ENCODE results near the gene MFF.
A peak's percentile ranks its signal among the peaks of the same experiment; 100 is the strongest.

Gene MFF, protein sequence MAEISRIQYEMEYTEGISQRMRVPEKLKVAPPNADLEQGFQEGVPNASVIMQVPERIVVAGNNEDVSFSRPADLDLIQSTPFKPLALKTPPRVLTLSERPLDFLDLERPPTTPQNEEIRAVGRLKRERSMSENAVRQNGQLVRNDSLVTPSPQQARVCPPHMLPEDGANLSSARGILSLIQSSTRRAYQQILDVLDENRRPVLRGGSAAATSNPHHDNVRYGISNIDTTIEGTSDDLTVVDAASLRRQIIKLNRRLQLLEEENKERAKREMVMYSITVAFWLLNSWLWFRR

GRCh38 chr2:227324995-227325838, at the start of gene MFF:
MFF (plus strand) TSS chr2:227325251; CDS start chr2:227330666, 5,415 bp downstream.
- Mint-ChIP-seq H3K4me3 (peak within 1 kb of the TSS; percentile 94), H3K27ac (peak within 1 kb of the TSS; percentile 96), H3K9me3 (no peaks in the 10 kb centered on the region), H3K36me3 (peaks cover 3% of the 10 kb centered on the region), H3K4me1 (peaks cover 51% of the 10 kb centered on the region), H3K27me3 (no peaks in the 10 kb centered on the region)

- no peak overlapping the region for H3K27ac Mint-ChIP-seq
- peaks cover 3% of the 10 kb centered on the region for H3K36me3 Mint-ChIP-seq
- peaks cover 7% of the 10 kb centered on the region for H3K9me3 Mint-ChIP-seq
- H3K4me1 Mint-ChIP-seq, result no peaks in the 10 kb centered on the region
- no peaks in the 10 kb centered on the region for H3K27me3 Mint-ChIP-seq
- no peak overlapping the region for H3K4me3 Mint-ChIP-seq
Measured at GRCh38 chr2:227280895-227281294, 44.2 kb upstream of the MFF start.

DNA sequence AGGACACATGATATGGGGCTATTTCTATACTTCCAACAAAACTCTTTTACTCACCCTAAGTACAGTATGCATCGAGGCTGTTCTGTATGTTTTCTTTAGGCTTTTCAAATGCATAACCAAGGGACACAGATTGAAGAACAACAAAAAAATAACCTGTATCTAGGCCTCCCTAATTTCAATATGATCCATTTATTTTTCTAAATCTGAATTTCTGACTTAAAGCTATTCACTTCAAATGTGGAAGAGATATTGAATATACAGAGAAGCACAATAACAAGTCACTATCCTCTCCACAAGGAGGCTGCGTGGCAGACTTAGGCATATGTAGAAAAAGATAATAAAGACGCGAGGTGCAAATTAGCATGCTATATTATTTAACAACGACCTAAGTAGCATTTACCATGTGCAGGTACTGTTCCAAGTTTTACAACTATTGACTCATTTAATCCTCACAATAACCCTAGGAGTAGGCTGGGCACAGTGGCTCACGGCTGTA, 39.3 kb upstream of the MFF start:
- peaks cover 7% of the 10 kb centered on the region for H3K9me3 Mint-ChIP-seq
- no peaks in the 10 kb centered on the region for H3K27me3 Mint-ChIP-seq
- H3K36me3 Mint-ChIP-seq, result peaks cover 4% of the 10 kb centered on the region
- H3K4me1 Mint-ChIP-seq, result no peaks in the 10 kb centered on the region
- H3K27ac Mint-ChIP-seq, result no peak overlapping the region
- no peak overlapping the region for H3K4me3 Mint-ChIP-seq

DNA sequence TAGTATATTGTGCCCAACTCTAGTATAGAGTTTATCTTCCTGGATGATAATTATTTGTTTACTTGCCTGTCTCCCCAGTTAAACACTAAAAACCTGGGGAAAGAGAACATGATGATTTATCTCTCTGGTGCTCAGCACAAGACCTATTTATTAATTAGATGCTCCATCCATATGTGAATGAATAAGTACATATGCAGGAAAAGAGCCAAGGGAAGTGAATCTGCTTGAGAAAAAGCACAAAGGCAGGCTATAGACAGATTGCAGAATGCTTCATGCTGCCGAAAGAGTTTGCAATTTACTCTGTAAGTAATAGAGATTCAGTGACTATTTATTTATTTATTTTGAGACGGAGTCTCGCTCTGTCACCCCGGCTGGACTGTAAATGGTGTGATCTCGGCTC, 37.3 kb upstream of the MFF start:
- Mint-ChIP-seq H3K4me3 (no peak overlapping the region), H3K36me3 (peaks cover 4% of the 10 kb centered on the region), H3K27ac (no peak overlapping the region), H3K9me3 (peaks cover 3% of the 10 kb centered on the region), H3K27me3 (no peaks in the 10 kb centered on the region), H3K4me1 (no peaks in the 10 kb centered on the region)

DNA sequence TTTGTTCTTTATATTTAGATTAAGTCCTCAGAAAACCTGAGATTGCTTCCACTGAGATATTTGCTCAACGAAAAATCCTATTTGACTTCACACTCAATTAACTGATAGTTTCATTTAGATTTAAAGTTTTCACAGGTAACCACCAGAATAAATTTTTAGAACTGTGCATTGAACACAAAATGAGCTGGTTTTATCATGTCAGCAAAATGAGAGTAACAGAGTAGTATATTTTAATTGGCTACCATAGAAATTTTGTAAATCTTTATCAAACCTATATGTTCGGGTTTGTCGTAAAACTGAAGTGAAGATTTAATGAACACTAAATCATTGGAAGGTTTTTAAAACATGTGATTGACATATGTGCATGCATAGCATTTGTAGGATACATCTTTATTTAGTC, 32.7 kb upstream of the MFF start:
- no peak overlapping the region for H3K27ac Mint-ChIP-seq
- no peaks in the 10 kb centered on the region for H3K27me3 Mint-ChIP-seq
- no peaks in the 10 kb centered on the region for H3K9me3 Mint-ChIP-seq
- H3K36me3 Mint-ChIP-seq, result peaks cover 2% of the 10 kb centered on the region
- H3K4me3 Mint-ChIP-seq, result no peak overlapping the region
- no peaks in the 10 kb centered on the region for H3K4me1 Mint-ChIP-seq

DNA sequence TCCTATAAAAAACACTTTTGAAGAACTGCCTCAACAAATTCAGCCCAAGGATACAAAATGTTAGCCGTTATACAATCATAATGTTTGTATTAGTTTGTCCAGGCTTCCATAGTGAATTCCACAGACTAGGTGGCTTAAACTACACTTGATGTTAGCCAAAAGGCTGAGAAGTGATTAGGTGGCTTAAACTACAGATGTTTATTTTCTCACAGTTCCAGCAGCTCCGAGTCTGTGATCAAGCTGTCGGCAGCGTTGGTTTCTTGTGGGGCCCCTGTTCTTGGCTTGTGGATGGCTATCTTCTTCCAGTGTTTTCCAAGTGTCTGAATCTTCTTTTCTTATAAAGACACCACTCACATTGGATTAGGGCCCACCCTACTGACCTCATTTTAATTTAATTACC, 31.5 kb upstream of the MFF start:
- H3K4me3 Mint-ChIP-seq, result no peak overlapping the region
- H3K4me1 Mint-ChIP-seq, result no peaks in the 10 kb centered on the region
- no peaks in the 10 kb centered on the region for H3K36me3 Mint-ChIP-seq
- H3K27ac Mint-ChIP-seq, result no peak overlapping the region
- no peaks in the 10 kb centered on the region for H3K27me3 Mint-ChIP-seq
- H3K9me3 Mint-ChIP-seq, result no peaks in the 10 kb centered on the region

- H3K4me3 Mint-ChIP-seq, result no peak overlapping the region
- H3K4me1 Mint-ChIP-seq, result no peaks in the 10 kb centered on the region
- no peak overlapping the region for H3K27ac Mint-ChIP-seq
- no peaks in the 10 kb centered on the region for H3K36me3 Mint-ChIP-seq
- H3K9me3 Mint-ChIP-seq, result no peaks in the 10 kb centered on the region
- no peaks in the 10 kb centered on the region for H3K27me3 Mint-ChIP-seq
Measured at GRCh38 chr2:227295806-227296205, 29.2 kb upstream of the MFF start.

DNA sequence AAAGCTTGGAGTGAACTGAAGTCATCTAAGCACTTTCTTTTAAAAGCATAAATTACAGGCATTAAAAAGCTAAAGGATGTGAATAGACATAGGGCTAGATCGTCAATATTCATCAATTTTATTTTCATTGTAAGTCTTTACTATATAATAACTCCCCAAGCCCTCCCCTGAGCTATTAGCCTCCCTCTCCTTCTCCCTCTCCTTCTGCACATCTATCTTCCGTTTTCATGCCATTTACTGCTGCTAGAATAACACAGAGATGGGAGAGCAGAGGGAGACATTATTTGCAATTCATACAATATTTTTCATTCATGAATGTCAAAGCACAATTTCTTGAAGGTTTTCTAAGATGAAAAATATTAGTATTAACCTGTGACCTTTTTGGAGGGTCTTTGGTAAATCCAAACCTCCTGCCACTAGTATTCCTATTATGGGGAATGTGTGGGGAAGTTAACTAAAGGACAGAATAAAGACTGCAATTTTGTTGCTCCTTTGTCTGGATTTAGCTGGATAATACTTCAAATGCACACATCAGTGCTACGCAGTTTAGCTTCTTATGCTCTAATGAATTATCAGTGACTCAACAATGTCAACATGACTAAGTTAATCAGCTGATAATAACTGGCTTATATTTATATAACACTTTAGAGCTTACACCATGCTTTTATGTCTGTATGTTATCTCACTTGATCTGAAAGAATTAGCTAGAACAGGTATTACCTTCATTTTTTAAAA, 28.2 kb upstream of the MFF start:
- Mint-ChIP-seq H3K4me3 (no peak overlapping the region), H3K9me3 (no peaks in the 10 kb centered on the region), H3K4me1 (no peaks in the 10 kb centered on the region), H3K27ac (no peak overlapping the region), H3K36me3 (peaks cover 5% of the 10 kb centered on the region), H3K27me3 (no peaks in the 10 kb centered on the region)

- no peaks in the 10 kb centered on the region for H3K27me3 Mint-ChIP-seq
- H3K27ac Mint-ChIP-seq, result no peak overlapping the region
- no peaks in the 10 kb centered on the region for H3K9me3 Mint-ChIP-seq
- H3K4me1 Mint-ChIP-seq, result no peaks in the 10 kb centered on the region
- H3K4me3 Mint-ChIP-seq, result no peak overlapping the region
- peaks cover 5% of the 10 kb centered on the region for H3K36me3 Mint-ChIP-seq
Measured at GRCh38 chr2:227301523-227301922, 23.5 kb upstream of the MFF start.

GRCh38 chr2:227308784-227309183, 16.3 kb upstream of the MFF start:
- Mint-ChIP-seq H3K27me3 (no peaks in the 10 kb centered on the region), H3K27ac (no peak overlapping the region), H3K4me1 (no peaks in the 10 kb centered on the region), H3K4me3 (no peak overlapping the region), H3K9me3 (no peaks in the 10 kb centered on the region), H3K36me3 (no peaks in the 10 kb centered on the region)

- Mint-ChIP-seq H3K4me3 (no peak overlapping the region), H3K36me3 (no peaks in the 10 kb centered on the region), H3K4me1 (no peaks in the 10 kb centered on the region), H3K27me3 (no peaks in the 10 kb centered on the region), H3K27ac (no peak overlapping the region), H3K9me3 (no peaks in the 10 kb centered on the region)
Measured at GRCh38 chr2:227310756-227311110, 14.3 kb upstream of the MFF start.

DNA sequence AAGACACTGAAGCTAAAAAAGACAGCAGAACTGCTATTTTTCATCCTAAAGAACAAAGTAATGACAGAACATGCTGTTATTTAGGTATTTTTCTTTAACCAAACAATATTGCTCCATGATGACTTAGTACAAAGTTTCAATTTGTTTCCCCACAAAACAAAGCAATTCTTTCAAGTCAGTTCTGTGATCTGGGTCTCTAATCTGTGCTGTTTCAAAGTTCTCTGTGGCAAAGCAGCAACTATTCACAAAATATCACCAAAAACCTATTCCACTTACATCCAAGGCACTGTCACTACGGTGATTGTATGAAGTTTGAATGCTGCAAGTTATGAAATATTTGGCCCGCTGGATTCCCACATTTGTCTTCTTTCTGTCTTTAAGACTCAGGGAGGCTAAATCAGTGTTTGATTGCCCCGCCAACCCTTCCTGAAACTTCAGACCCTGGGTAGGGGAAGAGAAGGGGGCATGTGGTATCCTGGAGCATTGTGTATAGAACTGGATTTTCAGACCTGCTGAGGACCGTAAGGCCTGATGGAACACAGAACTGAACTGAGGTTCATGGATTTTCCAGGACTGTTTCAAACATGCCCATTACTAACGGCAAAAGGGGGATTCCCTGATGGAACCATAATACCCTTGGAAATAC, 13.1 kb upstream of the MFF start:
- H3K27ac Mint-ChIP-seq, result no peak overlapping the region
- H3K4me1 Mint-ChIP-seq, result no peaks in the 10 kb centered on the region
- no peak overlapping the region for H3K4me3 Mint-ChIP-seq
- H3K36me3 Mint-ChIP-seq, result no peaks in the 10 kb centered on the region
- no peaks in the 10 kb centered on the region for H3K27me3 Mint-ChIP-seq
- peaks cover 2% of the 10 kb centered on the region for H3K9me3 Mint-ChIP-seq

DNA sequence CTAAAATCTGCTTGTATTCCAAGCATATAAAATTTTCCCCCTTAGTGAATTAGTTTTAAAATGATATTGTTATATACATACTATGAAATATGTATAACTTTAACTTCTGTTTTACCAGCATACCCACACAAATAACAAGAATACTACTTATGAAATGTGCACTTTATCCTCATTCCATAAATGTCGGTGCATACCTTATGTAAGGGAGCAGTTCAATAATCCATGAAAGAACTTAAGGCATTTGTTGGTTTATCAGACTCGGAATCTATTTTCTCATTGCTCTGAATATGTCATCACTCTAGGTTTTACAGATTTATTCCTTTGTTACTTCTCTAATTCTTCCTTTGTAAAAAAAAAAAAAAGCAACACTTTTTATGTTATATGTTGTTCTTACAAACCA, 12.5 kb upstream of the MFF start:
- no peaks in the 10 kb centered on the region for H3K27me3 Mint-ChIP-seq
- no peak overlapping the region for H3K4me3 Mint-ChIP-seq
- H3K36me3 Mint-ChIP-seq, result no peaks in the 10 kb centered on the region
- H3K4me1 Mint-ChIP-seq, result no peaks in the 10 kb centered on the region
- H3K9me3 Mint-ChIP-seq, result peaks cover 8% of the 10 kb centered on the region
- no peak overlapping the region for H3K27ac Mint-ChIP-seq

- Mint-ChIP-seq H3K27ac (no peak overlapping the region), H3K4me3 (no peak overlapping the region), H3K27me3 (no peaks in the 10 kb centered on the region), H3K36me3 (no peaks in the 10 kb centered on the region), H3K4me1 (no peaks in the 10 kb centered on the region), H3K9me3 (peaks cover 11% of the 10 kb centered on the region)
Measured at GRCh38 chr2:227313310-227313709, 11.7 kb upstream of the MFF start.

DNA sequence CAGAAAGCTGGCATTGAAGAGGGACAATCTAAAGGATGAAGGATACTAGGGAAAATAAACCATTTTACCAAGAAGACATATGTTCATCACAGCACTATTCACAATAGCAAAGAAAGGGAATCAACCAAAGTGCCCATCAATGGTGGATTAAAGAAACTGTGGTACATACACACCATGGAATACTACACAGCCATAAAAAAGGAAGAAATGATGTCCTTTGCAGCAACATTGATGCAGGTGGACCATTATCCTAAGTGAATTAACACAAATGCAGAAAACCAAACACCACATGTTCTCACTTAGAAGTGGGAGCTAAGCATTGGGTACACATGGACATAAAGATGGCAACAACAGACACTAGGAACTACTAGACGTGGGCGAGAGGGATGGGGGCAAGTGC, 7.2 kb upstream of the MFF start:
- H3K4me1 Mint-ChIP-seq, result no peaks in the 10 kb centered on the region
- no peak overlapping the region for H3K4me3 Mint-ChIP-seq

More for the DNA sequence above, 7.2 kb upstream of the MFF start:
- Mint-ChIP-seq H3K27me3 (no peaks in the 10 kb centered on the region), H3K27ac (no peak overlapping the region), H3K36me3 (peaks cover 3% of the 10 kb centered on the region), H3K9me3 (peaks cover 11% of the 10 kb centered on the region)

Data from activated naive CD4-positive, alpha-beta T cell treated with anti-CD3 and anti-CD28 coated beads, Interleukin-2, amount 50 U/mL, for 24 hours (primary cell).